Measurements from ENCODE around the gene SCAMP2.
"Not testable (repeated sequence)": the region's sequence is repeated elsewhere in the genome, so short reads cannot be mapped to it uniquely, and the experiment has no call there.

SCAMP2 gene

DNA sequence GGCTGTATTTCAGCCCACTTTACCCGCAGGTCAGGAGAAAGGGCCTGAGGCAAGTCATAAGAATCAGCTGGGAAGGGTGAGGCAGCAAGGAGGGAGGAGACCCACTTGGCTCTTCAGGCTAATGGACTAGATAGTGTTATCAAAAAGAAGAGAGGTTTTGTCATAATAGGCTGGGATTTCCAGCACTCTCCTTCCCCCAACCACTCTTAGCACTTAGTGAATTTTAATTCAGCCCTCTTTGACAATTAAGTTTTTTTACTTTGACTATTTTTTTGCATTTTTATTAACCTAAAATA lies 17.4 kb upstream of the SCAMP2 start:
- peak overlapping the region; percentile 79 for H3K4me3 ChIP-seq (ENCODE audit: low read depth, low read length)
- TF ChIP-seq, protein P1, sequence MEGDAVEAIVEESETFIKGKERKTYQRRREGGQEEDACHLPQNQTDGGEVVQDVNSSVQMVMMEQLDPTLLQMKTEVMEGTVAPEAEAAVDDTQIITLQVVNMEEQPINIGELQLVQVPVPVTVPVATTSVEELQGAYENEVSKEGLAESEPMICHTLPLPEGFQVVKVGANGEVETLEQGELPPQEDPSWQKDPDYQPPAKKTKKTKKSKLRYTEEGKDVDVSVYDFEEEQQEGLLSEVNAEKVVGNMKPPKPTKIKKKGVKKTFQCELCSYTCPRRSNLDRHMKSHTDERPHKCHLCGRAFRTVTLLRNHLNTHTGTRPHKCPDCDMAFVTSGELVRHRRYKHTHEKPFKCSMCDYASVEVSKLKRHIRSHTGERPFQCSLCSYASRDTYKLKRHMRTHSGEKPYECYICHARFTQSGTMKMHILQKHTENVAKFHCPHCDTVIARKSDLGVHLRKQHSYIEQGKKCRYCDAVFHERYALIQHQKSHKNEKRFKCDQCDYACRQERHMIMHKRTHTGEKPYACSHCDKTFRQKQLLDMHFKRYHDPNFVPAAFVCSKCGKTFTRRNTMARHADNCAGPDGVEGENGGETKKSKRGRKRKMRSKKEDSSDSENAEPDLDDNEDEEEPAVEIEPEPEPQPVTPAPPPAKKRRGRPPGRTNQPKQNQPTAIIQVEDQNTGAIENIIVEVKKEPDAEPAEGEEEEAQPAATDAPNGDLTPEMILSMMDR (conservative IDR thresholded peaks at IDR 0.05; ENCODE audit: low read depth, low read length), result no peak

DNA sequence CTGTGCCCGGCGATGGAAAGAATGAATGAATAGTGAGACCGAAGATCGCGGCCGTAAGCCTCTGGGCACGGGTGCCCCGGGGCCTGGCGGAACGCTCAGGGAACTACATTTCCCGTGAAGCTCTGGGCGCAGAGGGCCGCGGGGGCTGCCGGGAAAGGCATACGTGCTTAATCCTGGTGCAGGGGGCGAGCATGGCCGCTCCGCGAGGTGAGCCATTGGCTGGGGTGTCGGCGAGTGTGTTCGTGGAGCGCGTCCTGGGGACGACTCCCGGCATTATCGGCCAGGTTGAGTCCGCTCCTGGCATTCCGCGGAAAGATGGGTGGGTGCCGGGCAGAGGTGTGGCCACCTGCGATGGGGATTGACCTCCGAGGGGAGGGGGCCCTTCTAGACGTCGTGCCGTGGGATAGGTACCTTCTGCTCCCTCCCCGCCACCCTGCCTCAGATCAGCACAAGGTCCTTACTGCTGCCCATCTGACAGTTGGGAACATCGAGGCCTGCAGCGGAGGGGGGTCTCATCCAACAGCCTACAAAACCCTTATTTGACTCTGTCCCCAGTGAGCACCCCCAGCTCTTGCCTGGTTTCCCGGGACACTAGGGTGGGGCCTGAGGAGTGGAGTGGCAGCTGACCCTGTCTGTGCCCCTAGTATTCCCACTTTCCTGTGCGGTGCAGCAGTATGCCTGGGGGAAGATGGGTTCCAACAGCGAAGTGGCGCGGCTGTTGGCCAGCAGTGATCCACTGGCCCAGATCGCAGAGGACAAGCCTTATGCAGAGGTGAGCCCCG lies 16.9 kb upstream of the SCAMP2 start, which contains the start of gene MPI:
Gene MPI (plus strand): TSS at position 160 of the 782 bp plus-strand sequence. CDS start 32 bp downstream, at position 192.
- TF ChIP-seq, protein P1 (conservative IDR thresholded peaks at IDR 0.05; ENCODE audit: low read depth, low read length), result no peak
- H3K4me3 ChIP-seq (ENCODE audit: low read depth, low read length), result peak within 1 kb of the TSS; percentile 79
- DNase-seq (ENCODE audit: low read depth), result peak; percentile 76

More for the DNA sequence above, 17.4 kb upstream of the SCAMP2 start:
- no peak for DNase-seq (ENCODE audit: low read depth)

DNA sequence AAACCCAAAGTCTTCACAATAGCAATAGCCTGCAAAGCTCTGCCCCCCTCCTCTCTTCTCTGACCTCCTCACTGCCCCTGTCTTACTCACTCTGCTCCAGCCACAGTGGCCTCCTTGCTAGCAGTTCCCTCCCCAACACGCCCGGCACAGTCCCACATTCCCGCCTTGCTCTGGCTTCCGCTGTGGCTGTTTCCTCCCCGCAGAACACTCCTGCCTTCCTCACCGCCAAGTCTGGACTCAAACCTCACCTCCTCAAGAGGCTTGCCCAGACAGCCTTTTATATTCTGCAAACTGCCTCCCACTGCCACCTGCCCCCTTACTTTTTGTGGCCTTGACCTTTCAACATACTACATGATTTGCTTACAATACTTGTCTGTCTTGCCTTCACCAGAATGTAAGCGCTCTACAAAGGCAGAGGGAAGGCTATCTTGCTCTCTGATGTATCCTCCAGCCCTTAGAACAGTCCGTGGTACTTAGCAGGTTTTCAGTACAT lies 16.3 kb upstream of the SCAMP2 start:
- TF ChIP-seq, protein P1 (conservative IDR thresholded peaks at IDR 0.05; ENCODE audit: low read depth, low read length), result no peak
- DNase-seq (ENCODE audit: low read depth), result peak; percentile 42
- H3K4me3 ChIP-seq (ENCODE audit: low read depth, low read length), result peak overlapping the region; percentile 79

DNA sequence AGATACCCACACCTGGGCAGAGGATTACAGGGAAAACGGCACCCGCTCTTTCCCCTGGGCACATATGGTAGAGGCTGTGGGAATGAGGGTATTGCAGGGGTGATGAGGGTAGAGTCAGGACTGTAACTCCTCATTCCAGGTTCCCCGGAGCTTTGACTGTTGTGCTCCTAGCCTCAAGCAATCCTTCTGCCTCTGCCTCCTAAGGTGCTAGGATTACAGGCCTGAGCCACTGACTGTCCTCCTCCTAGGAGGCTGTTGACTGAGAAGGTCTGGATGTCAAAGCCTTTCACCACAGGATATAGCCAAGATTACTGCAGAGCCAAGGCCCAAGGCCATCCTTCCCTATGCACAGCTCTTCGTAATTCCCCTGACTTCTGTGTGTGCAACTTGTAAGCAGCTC lies 15.6 kb upstream of the SCAMP2 start:
- TF ChIP-seq, protein P1 (conservative IDR thresholded peaks at IDR 0.05; ENCODE audit: low read depth, low read length), result no peak
- no peak for DNase-seq (ENCODE audit: low read depth)
- H3K4me3 ChIP-seq (ENCODE audit: low read depth, low read length), result no peak overlapping the region

DNA sequence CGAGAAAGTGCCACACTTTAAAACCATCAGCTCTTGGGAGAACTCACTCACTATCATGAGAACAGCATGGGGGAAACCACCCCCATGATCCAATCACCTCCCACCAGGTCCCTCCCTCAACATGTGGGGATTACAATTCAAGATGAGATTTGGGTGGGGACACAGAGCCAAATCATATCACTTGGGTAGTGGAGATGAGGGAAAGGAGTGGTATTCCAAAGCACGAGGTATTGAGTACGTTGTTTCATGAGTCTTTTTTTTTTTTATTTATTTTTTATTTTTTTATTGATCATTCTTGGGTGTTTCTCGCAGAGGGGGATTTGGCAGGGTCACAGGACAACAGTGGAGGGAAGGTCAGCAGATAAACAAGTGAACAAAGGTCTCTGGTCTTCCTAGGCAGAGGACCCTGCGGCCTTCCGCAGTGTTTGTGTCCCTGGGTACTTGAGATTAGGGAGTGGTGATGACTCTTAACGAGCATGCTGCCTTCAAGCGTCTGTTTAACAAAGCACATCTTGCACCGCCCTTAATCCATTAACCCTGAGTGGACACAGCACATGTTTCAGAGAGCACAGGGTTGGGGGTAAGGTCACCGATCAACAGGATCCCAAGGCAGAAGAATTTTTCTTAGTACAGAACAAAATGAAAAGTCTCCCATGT lies 14.5 kb upstream of the SCAMP2 start:
- not testable (repeated sequence) for H3K4me3 ChIP-seq (ENCODE audit: low read depth, low read length); DNase-seq (ENCODE audit: low read depth)

DNA sequence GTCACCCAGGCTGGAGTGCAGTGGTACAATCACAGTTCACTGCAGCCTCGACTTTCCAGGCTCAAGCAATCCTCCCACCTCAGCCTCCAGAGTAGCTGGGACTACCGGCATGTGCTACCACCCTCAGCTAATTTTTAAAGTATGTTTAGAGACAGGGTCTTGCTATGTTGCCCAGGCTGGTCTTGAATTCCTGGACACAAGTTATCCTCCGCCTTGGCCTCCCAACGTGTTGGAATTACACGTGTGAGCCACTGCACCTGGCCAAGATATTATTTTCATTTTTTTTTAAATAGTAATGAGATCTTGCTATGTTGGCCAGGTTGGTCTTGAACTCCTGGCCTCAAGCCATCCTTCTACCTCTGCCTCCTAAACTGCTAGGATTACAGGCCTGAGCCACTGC lies 12.3 kb upstream of the SCAMP2 start:
- TF ChIP-seq, protein P1 (conservative IDR thresholded peaks at IDR 0.05; ENCODE audit: low read depth, low read length), result no peak
- no peak for DNase-seq (ENCODE audit: low read depth)
- H3K4me3 ChIP-seq (ENCODE audit: low read depth, low read length), result no peak overlapping the region

DNA sequence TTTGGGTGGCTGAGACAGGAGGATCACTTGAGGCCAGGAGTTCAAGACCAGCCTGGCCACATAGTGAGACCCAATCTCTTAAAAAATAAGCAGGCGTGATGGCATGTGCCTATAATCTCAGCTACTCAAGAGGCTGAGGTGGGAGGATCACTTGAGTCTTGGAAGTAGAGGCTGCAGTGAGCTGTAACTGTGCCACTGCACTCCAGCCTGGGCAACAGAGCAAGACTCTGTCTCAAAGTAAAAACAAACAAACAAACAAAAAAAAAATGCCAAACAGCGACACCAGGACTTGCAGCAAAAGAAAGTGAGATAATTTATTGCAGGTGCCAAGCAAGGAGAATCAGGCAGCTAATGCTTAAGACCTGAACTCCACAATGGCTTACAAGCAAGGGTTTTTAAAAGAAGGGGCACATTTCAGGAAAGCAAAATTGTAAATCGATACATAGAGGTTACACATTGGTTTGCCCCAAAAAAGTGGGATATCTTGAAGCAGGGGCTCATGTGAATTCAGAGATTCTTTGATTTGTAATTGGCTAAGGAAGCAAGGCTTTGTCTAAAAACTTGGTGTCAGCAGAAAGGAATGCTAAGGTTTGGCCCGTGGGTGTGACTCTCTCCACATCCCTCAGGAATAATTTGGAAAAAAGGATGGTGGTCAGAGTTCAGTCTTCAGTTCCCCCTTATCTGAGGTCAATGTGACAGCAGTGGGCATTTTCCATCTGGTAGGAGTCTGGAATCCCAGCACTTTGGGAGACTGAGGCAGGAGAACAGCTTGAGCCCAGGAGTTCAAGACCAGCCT lies 11.5 kb upstream of the SCAMP2 start:
- no peak for DNase-seq (ENCODE audit: low read depth)
- TF ChIP-seq, protein P1 (conservative IDR thresholded peaks at IDR 0.05; ENCODE audit: low read depth, low read length), result no peak
- no peak overlapping the region for H3K4me3 ChIP-seq (ENCODE audit: low read depth, low read length)
